Esophagus mucosa (tissue), 1 donor: ENCODE results near the gene HOXA11. TPM values are rescaled to one million over a fixed set of nuclear protein-coding genes. Genes with fewer than 3 reads are reported as not detected.

ENCODE experiments used
- ATAC-seq: fragments of 200-7000 bp; cut with Tn5 transposase; one replicate; pipeline ENCODE4 v1.9.1; 2020
- total RNA-seq: library from RNA; stranded (reverse); gene quantifications from one replicate; pipeline ENCODE4 v1.2.4, GENCODE V29; 2023
- donor health status: DM: yes; HTN: yes; CAD: no.

HOXA11 gene
- total RNA-seq, 1 donor from 2014 or later = not detected

GRCh38 chr7:27132214-27132613 lies 52.8 kb downstream of the HOXA11 start:
- ATAC-seq = no peak

GRCh38 chr7:27131390-27131819 lies 53.6 kb downstream of the HOXA11 start:
- no peak for ATAC-seq

Other genes with a start within 250 kb of the HOXA11 start
- gene HOXA1, start 89.2 kb downstream of the HOXA11 start, total RNA-seq = 3.2 TPM
- 1.1 TPM for gene HOXA2, start 82.5 kb downstream of the HOXA11 start, total RNA-seq
- gene HOXA4, start 54.5 kb downstream of the HOXA11 start, total RNA-seq = 5.5 TPM
- gene HOXA5, start 41.6 kb downstream of the HOXA11 start, total RNA-seq = 5.6 TPM
- gene HOXA6, start 37.5 kb downstream of the HOXA11 start, total RNA-seq = 1.7 TPM
- 5.4 TPM for gene HOXA3, start 32.6 kb downstream of the HOXA11 start, total RNA-seq
- gene HOXA7, start 28.6 kb downstream of the HOXA11 start, total RNA-seq = 5.2 TPM
- gene HOXA9, start 19.7 kb downstream of the HOXA11 start, total RNA-seq = 1.7 TPM
- 1.1 TPM for gene HOXA10, start 10.9 kb downstream of the HOXA11 start, total RNA-seq
- gene HOXA13, start 14.9 kb upstream of the HOXA11 start, total RNA-seq = not detected
- not detected for gene EVX1, start 57.6 kb upstream of the HOXA11 start, total RNA-seq